Measurements from ENCODE around the gene CCL24.

CCL24 gene, protein sequence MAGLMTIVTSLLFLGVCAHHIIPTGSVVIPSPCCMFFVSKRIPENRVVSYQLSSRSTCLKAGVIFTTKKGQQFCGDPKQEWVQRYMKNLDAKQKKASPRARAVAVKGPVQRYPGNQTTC

DNA sequence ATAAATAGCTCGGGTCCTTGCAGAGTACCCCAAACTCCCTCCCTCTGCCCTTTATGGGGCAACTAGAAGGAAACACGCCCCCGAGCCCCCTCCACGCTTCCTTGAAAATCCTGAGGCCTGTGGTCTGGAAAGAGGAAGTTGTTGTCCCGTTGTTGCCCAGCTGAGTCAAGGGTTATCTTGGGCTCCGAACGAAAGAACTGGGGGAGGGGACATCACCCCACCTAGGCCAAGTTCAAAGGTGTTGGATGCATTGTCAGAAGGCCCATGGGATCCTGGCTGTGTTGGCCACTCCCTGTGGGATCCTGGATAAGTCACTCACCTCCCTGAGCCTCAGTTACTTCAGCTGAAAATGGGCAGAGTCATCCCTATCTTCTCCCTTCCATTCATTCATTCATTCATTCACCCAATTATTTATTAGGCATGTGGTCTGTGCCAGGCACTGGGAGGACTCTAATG lies at the start of gene CCL24:
Gene CCL24, minus strand, starts transcription at position 26 of the 456 bp plus-strand sequence. CDS start 91 bp downstream, outside the sequence.
- H3K4me1 ChIP-seq (ENCODE audit: insufficient read depth, low read length, poor library complexity, severe bottlenecking), result no peaks in the 10 kb centered on the region
- no peaks in the 10 kb centered on the region for H4K20me1 ChIP-seq (ENCODE audit: insufficient read depth, low read length, poor library complexity, severe bottlenecking)
- no peak for TF ChIP-seq EZH2phosphoT487 (IDR thresholded peaks at IDR 0.05; ENCODE audit: borderline replicate concordance)
- TF ChIP-seq, protein P1, sequence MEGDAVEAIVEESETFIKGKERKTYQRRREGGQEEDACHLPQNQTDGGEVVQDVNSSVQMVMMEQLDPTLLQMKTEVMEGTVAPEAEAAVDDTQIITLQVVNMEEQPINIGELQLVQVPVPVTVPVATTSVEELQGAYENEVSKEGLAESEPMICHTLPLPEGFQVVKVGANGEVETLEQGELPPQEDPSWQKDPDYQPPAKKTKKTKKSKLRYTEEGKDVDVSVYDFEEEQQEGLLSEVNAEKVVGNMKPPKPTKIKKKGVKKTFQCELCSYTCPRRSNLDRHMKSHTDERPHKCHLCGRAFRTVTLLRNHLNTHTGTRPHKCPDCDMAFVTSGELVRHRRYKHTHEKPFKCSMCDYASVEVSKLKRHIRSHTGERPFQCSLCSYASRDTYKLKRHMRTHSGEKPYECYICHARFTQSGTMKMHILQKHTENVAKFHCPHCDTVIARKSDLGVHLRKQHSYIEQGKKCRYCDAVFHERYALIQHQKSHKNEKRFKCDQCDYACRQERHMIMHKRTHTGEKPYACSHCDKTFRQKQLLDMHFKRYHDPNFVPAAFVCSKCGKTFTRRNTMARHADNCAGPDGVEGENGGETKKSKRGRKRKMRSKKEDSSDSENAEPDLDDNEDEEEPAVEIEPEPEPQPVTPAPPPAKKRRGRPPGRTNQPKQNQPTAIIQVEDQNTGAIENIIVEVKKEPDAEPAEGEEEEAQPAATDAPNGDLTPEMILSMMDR (conservative IDR thresholded peaks at IDR 0.05; ENCODE audit: low read length), result no peak
- no peaks in the 10 kb centered on the region for H3K79me2 ChIP-seq (ENCODE audit: insufficient read depth, low read length)
- no peaks in the 10 kb centered on the region for H3K27me3 ChIP-seq (ENCODE audit: insufficient read depth, low read length, poor library complexity, severe bottlenecking)
- H3K4me3 ChIP-seq (ENCODE audit: low read length, poor library complexity, severe bottlenecking), result no peak within 1 kb of the TSS
- no peaks in the 10 kb centered on the region for H3K36me3 ChIP-seq (ENCODE audit: insufficient read depth, low read length)
- H2AFZ ChIP-seq (ENCODE audit: low read length), result no peak within 1 kb of the TSS
- no peaks in the 10 kb centered on the region for H3K9me3 ChIP-seq (ENCODE audit: insufficient read depth, low read depth, low read length)
- H3K9ac ChIP-seq (ENCODE audit: low read depth, low read length, poor library complexity, severe bottlenecking), result no peak within 1 kb of the TSS
- H3K4me2 ChIP-seq (ENCODE audit: low read depth, low read length, poor library complexity, severe bottlenecking), result no peak within 1 kb of the TSS
- H3K9me2 ChIP-seq (replicated peaks; ENCODE audit: low read depth, low read length), result no peaks in the 10 kb centered on the region
- no peaks in the 10 kb centered on the region for H3F3A ChIP-seq (ENCODE audit: low read depth)

DNA sequence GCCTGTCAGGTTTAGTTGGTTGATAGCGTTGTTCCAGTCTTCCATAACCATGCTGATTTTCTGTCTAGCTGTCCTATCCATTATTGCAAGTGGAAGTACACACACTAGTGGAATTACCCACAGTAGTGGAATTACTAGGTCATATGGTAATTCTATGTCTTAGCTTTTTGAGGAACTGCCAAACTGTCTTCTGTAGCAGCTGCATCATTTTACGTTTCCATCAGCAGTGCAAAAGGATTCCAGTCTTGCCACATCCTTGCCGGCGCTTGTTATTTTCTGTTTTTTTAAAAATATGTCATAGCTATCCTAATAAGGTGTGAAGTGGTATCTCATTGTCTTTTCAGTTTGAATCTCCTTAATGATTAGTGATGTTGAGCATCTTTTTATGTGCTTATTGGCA lies 48.0 kb upstream of the CCL24 start:
- Histone ChIP-seq H3K4me1 (ENCODE audit: insufficient read depth, low read length, poor library complexity, severe bottlenecking) (no peaks in the 10 kb centered on the region), H4K20me1 (ENCODE audit: insufficient read depth, low read length, poor library complexity, severe bottlenecking) (no peaks in the 10 kb centered on the region), H2AFZ (ENCODE audit: low read length) (no peak overlapping the region), H3K4me2 (ENCODE audit: low read depth, low read length, poor library complexity, severe bottlenecking) (no peak overlapping the region), H3K4me3 (ENCODE audit: low read length, poor library complexity, severe bottlenecking) (no peak overlapping the region), H3F3A (ENCODE audit: low read depth) (no peaks in the 10 kb centered on the region), H3K79me2 (ENCODE audit: insufficient read depth, low read length) (no peaks in the 10 kb centered on the region), H3K9me2 (replicated peaks; ENCODE audit: low read depth, low read length) (no peaks in the 10 kb centered on the region), H3K9me3 (ENCODE audit: insufficient read depth, low read depth, low read length) (no peaks in the 10 kb centered on the region), H3K9ac (ENCODE audit: low read depth, low read length, poor library complexity, severe bottlenecking) (no peak overlapping the region), H3K27me3 (ENCODE audit: insufficient read depth, low read length, poor library complexity, severe bottlenecking) (no peaks in the 10 kb centered on the region), H3K36me3 (ENCODE audit: insufficient read depth, low read length) (no peaks in the 10 kb centered on the region)
- TF ChIP-seq EZH2phosphoT487 (IDR thresholded peaks at IDR 0.05; ENCODE audit: borderline replicate concordance), result no peak
- TF ChIP-seq, protein P1 (conservative IDR thresholded peaks at IDR 0.05; ENCODE audit: low read length), result no peak

DNA sequence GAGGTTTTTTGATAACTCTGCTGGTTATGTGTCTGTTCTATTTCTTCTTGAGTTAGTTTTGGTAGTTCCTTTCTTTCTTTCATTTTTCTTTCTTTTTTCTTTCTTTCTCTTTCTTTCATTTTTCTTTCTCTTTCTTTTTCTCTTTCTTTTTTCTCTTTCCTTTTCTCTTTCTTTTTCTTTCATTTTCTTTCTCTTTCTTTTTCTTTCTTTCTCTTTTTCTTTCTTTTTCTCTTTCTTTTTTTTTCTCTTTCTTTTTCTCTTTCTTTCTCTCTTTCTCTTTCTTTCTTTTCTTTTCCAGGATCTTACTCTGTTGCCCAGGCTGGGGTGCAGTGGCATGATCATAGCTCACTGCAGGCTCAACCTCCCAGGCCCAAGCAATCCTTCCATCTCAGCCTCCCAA lies 44.8 kb upstream of the CCL24 start:
- Histone ChIP-seq H3F3A (ENCODE audit: low read depth) (no peaks in the 10 kb centered on the region), H2AFZ (ENCODE audit: low read length) (no peak overlapping the region), H3K9ac (ENCODE audit: low read depth, low read length, poor library complexity, severe bottlenecking) (no peak overlapping the region), H3K9me2 (replicated peaks; ENCODE audit: low read depth, low read length) (no peaks in the 10 kb centered on the region), H3K36me3 (ENCODE audit: insufficient read depth, low read length) (no peaks in the 10 kb centered on the region), H4K20me1 (ENCODE audit: insufficient read depth, low read length, poor library complexity, severe bottlenecking) (no peaks in the 10 kb centered on the region), H3K4me2 (ENCODE audit: low read depth, low read length, poor library complexity, severe bottlenecking) (no peak overlapping the region), H3K27me3 (ENCODE audit: insufficient read depth, low read length, poor library complexity, severe bottlenecking) (no peaks in the 10 kb centered on the region), H3K79me2 (ENCODE audit: insufficient read depth, low read length) (no peaks in the 10 kb centered on the region), H3K9me3 (ENCODE audit: insufficient read depth, low read depth, low read length) (no peaks in the 10 kb centered on the region), H3K4me3 (ENCODE audit: low read length, poor library complexity, severe bottlenecking) (no peak overlapping the region), H3K4me1 (ENCODE audit: insufficient read depth, low read length, poor library complexity, severe bottlenecking) (no peaks in the 10 kb centered on the region)
- TF ChIP-seq, protein P1 (conservative IDR thresholded peaks at IDR 0.05; ENCODE audit: low read length), result no peak
- TF ChIP-seq EZH2phosphoT487 (IDR thresholded peaks at IDR 0.05; ENCODE audit: borderline replicate concordance), result no peak

Data from Loucy (cell line).